AG08395 (cell line): ENCODE data around the gene FRMPD2.
"Not testable (repeated sequence)": the region's sequence is repeated elsewhere in the genome, so short reads cannot be mapped to it uniquely, and the experiment has no call there.

Experiments used
- DNase-seq: peaks from one replicate; pipeline ENCODE4 v3.0.0; 2012; ENCODE audit warnings: mixed read lengths, low spot score

FRMPD2 gene

GRCh38 chr10:48233559-48234005 is 40.9 kb downstream of the FRMPD2 start:
- no peak for DNase-seq

- DNase-seq: no peak
These were observed 41.6 kb downstream of the FRMPD2 start for GRCh38 chr10:48232717-48233447.

- DNase-seq: no peak
These were observed 42.7 kb downstream of the FRMPD2 start for GRCh38 chr10:48231699-48232315.

GRCh38 chr10:48231178-48231577 is 43.3 kb downstream of the FRMPD2 start:
- DNase-seq: no peak

- no peak for DNase-seq
These were observed 47.3 kb downstream of the FRMPD2 start for GRCh38 chr10:48227213-48227612.

GRCh38 chr10:48224979-48225560 is 49.4 kb downstream of the FRMPD2 start:
- DNase-seq: no peak

GRCh38 chr10:48224296-48224695 is 50.2 kb downstream of the FRMPD2 start:
- no peak for DNase-seq

GRCh38 chr10:48221814-48222213 is 52.7 kb downstream of the FRMPD2 start:
- no peak for DNase-seq

- DNase-seq: not testable (repeated sequence)
These were observed 53.5 kb downstream of the FRMPD2 start for GRCh38 chr10:48221031-48221430.

- DNase-seq: no peak
These were observed 55.3 kb downstream of the FRMPD2 start for GRCh38 chr10:48219194-48219593.

- DNase-seq: no peak
These were observed 57.8 kb downstream of the FRMPD2 start for GRCh38 chr10:48216744-48217143.

- no peak for DNase-seq
These were observed 58.3 kb downstream of the FRMPD2 start for GRCh38 chr10:48216204-48216505.

GRCh38 chr10:48215486-48216203 is 58.9 kb downstream of the FRMPD2 start:
- peak; percentile 39 for DNase-seq

GRCh38 chr10:48214716-48215485 is 59.6 kb downstream of the FRMPD2 start:
- no peak for DNase-seq

- DNase-seq: no peak
These were observed 61.4 kb downstream of the FRMPD2 start for GRCh38 chr10:48213047-48213446.

- DNase-seq: no peak
These were observed 62.7 kb downstream of the FRMPD2 start for GRCh38 chr10:48211777-48212176.

- no peak for DNase-seq
These were observed 63.5 kb downstream of the FRMPD2 start for GRCh38 chr10:48210966-48211365.

GRCh38 chr10:48210391-48210790 is 64.1 kb downstream of the FRMPD2 start:
- no peak for DNase-seq

GRCh38 chr10:48209241-48209640 is 65.3 kb downstream of the FRMPD2 start:
- DNase-seq: no peak

- DNase-seq: no peak
These were observed 66.6 kb downstream of the FRMPD2 start for GRCh38 chr10:48207853-48208252.

- DNase-seq: no peak
These were observed 67.8 kb downstream of the FRMPD2 start for GRCh38 chr10:48206482-48207250.
